GM23248 (cell line): ENCODE results near the gene VPS35. TPM values are rescaled to one million over a fixed set of nuclear protein-coding genes. Genes with fewer than 3 reads are reported as not detected.
"Not testable (repeated sequence)": the region's sequence is repeated elsewhere in the genome, so short reads cannot be mapped to it uniquely, and the experiment has no call there.

Experiments used
- DNase-seq: peaks from one replicate; pipeline ENCODE4 v3.0.0-alpha.2; 2015
- H2AFZ ChIP-seq: fragments of 200-600 bp; sonication (generic); 2 replicates; pipeline ENCODE4 v1.6.1; 2016; ENCODE audit warnings: antibody characterized with exemption
- H3F3A ChIP-seq: fragments of 200-600 bp; sonication (generic); 2 replicates; pipeline ENCODE4 v1.6.1; 2016; ENCODE audit warnings: mild to moderate bottlenecking, antibody characterized with exemption, mixed run types; ENCODE audit not compliant: insufficient read depth
- H3K27ac ChIP-seq: fragments of 200-600 bp; sonication (generic); 2 replicates; pipeline ENCODE4 v1.5.1; 2016; ENCODE audit warnings: mild to moderate bottlenecking
- H3K27me3 ChIP-seq: fragments of 200-600 bp; sonication (generic); replicated peaks from 2 replicates; pipeline ENCODE4 v1.6.1; 2016; ENCODE audit warnings: mild to moderate bottlenecking; ENCODE audit not compliant: insufficient read depth
- H3K36me3 ChIP-seq: fragments of 200-600 bp; sonication (generic); 2 replicates; pipeline ENCODE4 v1.6.1; 2016; ENCODE audit warnings: low read depth, mild to moderate bottlenecking
- H3K4me1 ChIP-seq: fragments of 200-600 bp; sonication (generic); 2 replicates; pipeline ENCODE4 v1.6.1; 2016; ENCODE audit warnings: mild to moderate bottlenecking; ENCODE audit not compliant: insufficient read depth
- H3K4me2 ChIP-seq: fragments of 200-600 bp; sonication (generic); one replicate; pipeline ENCODE4 v1.6.1; 2016; ENCODE audit warnings: mild to moderate bottlenecking; ENCODE audit not compliant: unreplicated experiment
- H3K4me3 ChIP-seq: fragments of 200-600 bp; sonication (generic); 2 replicates; pipeline ENCODE4 v1.5.1; 2016; ENCODE audit warnings: mild to moderate bottlenecking
- H3K79me2 ChIP-seq: fragments of 200-600 bp; sonication (generic); 2 replicates; pipeline ENCODE4 v1.6.1; 2016; ENCODE audit warnings: mild to moderate bottlenecking; ENCODE audit not compliant: insufficient read depth
- H3K9ac ChIP-seq: fragments of 200-600 bp; sonication (generic); 2 replicates; pipeline ENCODE4 v1.6.1; 2016; ENCODE audit warnings: mild to moderate bottlenecking
- H3K9me2 ChIP-seq: fragments of 200-600 bp; sonication (generic); 2 replicates; pipeline ENCODE4 v1.6.1; 2016; ENCODE audit warnings: mixed run types, mild to moderate bottlenecking, moderate library complexity; ENCODE audit not compliant: insufficient read depth
- H3K9me3 ChIP-seq: fragments of 200-600 bp; sonication (generic); one replicate; pipeline ENCODE4 v1.6.1; 2017; ENCODE audit warnings: low read depth
- H4K20me1 ChIP-seq: fragments of 200-600 bp; sonication (generic); 2 replicates; pipeline ENCODE4 v1.6.0; 2016; ENCODE audit not compliant: insufficient read depth
- EZH2 ChIP-seq: fragments of 200-600 bp; sonication (generic); IDR thresholded peaks from 2 replicates; pipeline ENCODE4 v1.6.1; 2018; ENCODE audit warnings: antibody characterized with exemption, mild to moderate bottlenecking; ENCODE audit not compliant: insufficient read depth, poor library complexity, severe bottlenecking
- EZH2phosphoT487 ChIP-seq: fragments of 200-600 bp; sonication (generic); IDR thresholded peaks from 2 replicates; pipeline ENCODE4 v1.6.1; 2018; ENCODE audit warnings: antibody characterized with exemption, moderate library complexity, mild to moderate bottlenecking, low read depth; ENCODE audit not compliant: insufficient read depth
- WGBS, 2 experiments: methylation state at CpG; one replicate each; pipeline ENCODE4 v1.1.6; 2015 to 2017; ENCODE audit warnings: low lambda C conversion rate in 2 of 2, low coverage in 1 of 2; ENCODE audit errors: missing lambda C conversion rate in 2 of 2; 5-methylcytosine and 5-hydroxymethylcytosine counted together
- in situ Hi-C: fragments of 300-500 bp; cut with MboI; formaldehyde crosslinking; loops from 2 replicates; pipeline ENCODE4 v1.15.0; 2020
- polyA plus RNA-seq: library from polyadenylated mRNA; unstranded; fragments of >200 nt; fragmentation: Nextera tagmentation; extraction: Ambion mirVana; gene quantifications from 2 replicates; pipeline ENCODE4 v1.2.1, GENCODE V29; 2016
- total RNA-seq: library from RNA; depleted of rRNA; stranded (reverse); fragments of >200 nt; shearing (Covaris generic); gene quantifications from 2 replicates; pipeline ENCODE4 v1.2.3, GENCODE V29; 2014

Gene VPS35
- total and polyA plus RNA-seq, 2 experiments from 2014 or later = 91.1 to 213 TPM

DNA sequence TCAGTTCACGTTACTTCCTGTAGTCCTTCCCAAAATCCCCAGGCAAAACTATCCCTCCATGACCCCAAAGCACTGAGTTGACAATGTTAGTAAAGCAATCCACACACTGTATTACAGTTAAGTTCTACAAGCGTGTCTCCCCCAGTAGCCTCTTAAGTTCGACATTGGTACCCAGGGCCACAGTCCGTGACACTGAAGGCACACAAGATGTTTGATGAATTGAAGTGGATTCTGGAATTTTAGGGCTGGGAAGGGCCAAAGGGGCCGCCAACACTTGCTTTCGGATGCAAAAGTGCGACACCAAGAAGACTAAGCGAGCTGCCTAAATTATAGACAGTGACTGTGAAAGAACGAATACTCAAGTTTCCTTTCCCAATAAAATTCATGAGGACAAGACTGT lies 1.5 kb downstream of the VPS35 start:
- Histone ChIP-seq H3K4me1 (peaks cover 29% of the 10 kb centered on the region), H3K27ac (no peak overlapping the region), H3K4me3 (peak overlapping the region; percentile 94), H3K9me3 (no peaks in the 10 kb centered on the region), H3K9ac (peak overlapping the region; percentile 86), H3F3A (peaks cover 18% of the 10 kb centered on the region), H4K20me1 (peaks cover 27% of the 10 kb centered on the region; the same call in 1 of the 2 replicates), H3K27me3 (no peaks in the 10 kb centered on the region), H2AFZ (0 out of 2 replicates have a peak overlapping the region, but pooled peaks have one; percentile 95), H3K4me2 (peak overlapping the region; percentile 92), H3K79me2 (peaks cover 86% of the 10 kb centered on the region), H3K36me3 (no peaks in the 10 kb centered on the region), H3K9me2 (no peaks in the 10 kb centered on the region)
- WGBS, 2 experiments = 66 to 69% methylated on average over 9 of the region's 9 CpGs
- peak; percentile 8 for DNase-seq
- in situ Hi-C loops = no loop called here
- TF ChIP-seq EZH2 (no peak), EZH2phosphoT487 (no peak)

- Histone ChIP-seq H3K36me3 (peaks cover 3% of the 10 kb centered on the region), H3K27me3 (no peaks in the 10 kb centered on the region), H2AFZ (no peak overlapping the region), H3F3A (peaks cover 18% of the 10 kb centered on the region), H3K4me3 (peak overlapping the region; percentile 94), H3K9ac (peak overlapping the region; percentile 86; the same call in 1 of the 2 replicates), H3K79me2 (peaks cover 86% of the 10 kb centered on the region), H3K4me1 (peaks cover 29% of the 10 kb centered on the region), H3K4me2 (peak overlapping the region; percentile 92), H3K27ac (no peak overlapping the region), H3K9me2 (no peaks in the 10 kb centered on the region), H3K9me3 (no peaks in the 10 kb centered on the region), H4K20me1 (peaks cover 27% of the 10 kb centered on the region; the same call in 1 of the 2 replicates)
- 37 to 40% methylated on average over 5 of the region's 5 CpGs for WGBS, 2 experiments
- no peak for DNase-seq
- TF ChIP-seq EZH2phosphoT487 (no peak), EZH2 (no peak)
- in situ Hi-C loops = no loop called here
These were observed 2.0 kb downstream of the VPS35 start for GRCh38 chr16:46686815-46687473.

DNA sequence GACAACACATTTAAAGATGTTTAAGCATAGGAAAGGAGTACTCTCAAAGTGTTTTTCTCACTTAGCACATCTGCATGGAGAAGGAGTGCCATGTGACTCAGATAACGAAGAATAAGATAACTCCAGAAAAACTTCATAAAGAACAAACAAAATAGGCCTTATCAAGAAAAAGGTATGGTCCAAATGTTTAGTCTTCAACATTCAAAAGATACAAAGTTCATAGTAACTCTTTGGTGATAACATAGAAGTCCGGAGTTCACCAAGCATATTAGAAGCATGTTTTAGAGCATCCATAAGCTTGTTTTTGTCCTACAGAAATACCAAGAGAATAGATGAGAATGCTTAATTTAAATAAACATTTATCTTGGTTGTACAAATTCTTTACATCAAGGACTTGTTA lies 7.1 kb downstream of the VPS35 start:
- H3K9me3 ChIP-seq, H3K4me2 ChIP-seq, in situ Hi-C loops, H3K27ac ChIP-seq, DNase-seq, H3K9me2 ChIP-seq, H3K4me3 ChIP-seq, H3F3A ChIP-seq, H3K9ac ChIP-seq, H3K27me3 ChIP-seq, H3K4me1 ChIP-seq, H2AFZ ChIP-seq: not testable (repeated sequence)
- peaks cover 16% of the 10 kb centered on the region; the same call in 1 of the 2 replicates for H4K20me1 ChIP-seq
- 82 to 83% methylated on average over 2 of the region's 2 CpGs for WGBS, 2 experiments
- H3K36me3 ChIP-seq = peaks cover 39% of the 10 kb centered on the region
- H3K79me2 ChIP-seq = peaks cover 76% of the 10 kb centered on the region

GRCh38 chr16:46677943-46678342 lies 11.0 kb downstream of the VPS35 start:
- in situ Hi-C loops = loop anchor here (10.0 kb wide), 1 partner anchor 237 kb away; no protein-coding TSS in a partner anchor
- not testable (repeated sequence) for H3K4me3 ChIP-seq, H3K4me2 ChIP-seq, H2AFZ ChIP-seq, DNase-seq, H3K27ac ChIP-seq, H4K20me1 ChIP-seq, H3K27me3 ChIP-seq, H3K4me1 ChIP-seq, H3K9me3 ChIP-seq, H3K9ac ChIP-seq, H3F3A ChIP-seq, H3K9me2 ChIP-seq
- H3K79me2 ChIP-seq = peaks cover 37% of the 10 kb centered on the region
- peaks cover 60% of the 10 kb centered on the region for H3K36me3 ChIP-seq
- 93 to 97% methylated on average over 1 of the region's 1 CpG for WGBS, 2 experiments
